GM21367 (cell line): Measurements from ENCODE around the gene MCFD2.
"Not testable (repeated sequence)": the region's sequence is repeated elsewhere in the genome, so short reads cannot be mapped to it uniquely, and the experiment has no call there.

Experiments
- ATAC-seq: cut with Tn5 transposase; IDR thresholded peaks from one replicate; pipeline ENCODE4 v1.9.1; 2021; ENCODE audit not compliant: unreplicated experiment

Gene MCFD2

GRCh38 chr2:46904908-46905678 lies 10.5 kb downstream of the MCFD2 start:
- not testable (repeated sequence) for ATAC-seq

DNA sequence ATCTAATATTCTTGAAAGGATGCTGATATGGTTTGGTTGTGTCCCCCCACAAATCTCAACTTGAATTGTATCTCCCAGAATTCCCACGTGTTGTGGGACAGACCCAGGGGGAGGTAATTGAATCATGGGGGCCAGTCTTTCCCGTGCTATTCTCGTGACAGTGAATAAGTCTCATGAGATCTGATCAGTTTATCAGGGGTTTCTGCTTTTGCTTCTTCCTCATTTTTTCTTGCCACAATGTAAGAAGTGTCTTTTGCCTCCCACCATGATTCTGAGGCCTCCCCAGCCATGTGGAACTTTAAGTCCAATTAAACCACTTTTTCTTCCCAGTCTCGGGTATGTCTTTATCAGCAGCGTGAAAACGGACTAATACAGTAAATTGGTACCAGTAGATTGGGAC lies 12.6 kb downstream of the MCFD2 start:
- not testable (repeated sequence) for ATAC-seq

DNA sequence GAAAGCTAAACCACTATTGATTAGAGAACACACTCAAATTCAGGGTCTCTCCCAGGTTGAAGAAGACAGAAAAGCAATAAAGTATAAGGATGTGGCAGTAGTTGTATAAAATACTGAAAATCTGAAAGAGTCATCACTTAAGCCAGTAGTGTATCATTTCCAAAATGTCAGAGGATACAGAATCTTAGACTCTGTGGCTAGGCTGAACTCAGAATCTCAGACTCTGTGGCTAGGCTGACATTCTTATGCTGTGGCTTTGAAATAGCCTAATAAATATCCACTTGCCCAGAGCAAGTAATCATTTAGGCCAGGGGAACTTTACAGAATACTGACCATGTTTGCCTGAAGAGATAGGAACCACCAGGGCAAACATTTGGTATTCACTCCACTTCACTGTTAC lies 13.1 kb downstream of the MCFD2 start:
- ATAC-seq, result no peak

- ATAC-seq, result no peak
Observed at GRCh38 chr2:46901611-46902010, 14.0 kb downstream of the MCFD2 start.

DNA sequence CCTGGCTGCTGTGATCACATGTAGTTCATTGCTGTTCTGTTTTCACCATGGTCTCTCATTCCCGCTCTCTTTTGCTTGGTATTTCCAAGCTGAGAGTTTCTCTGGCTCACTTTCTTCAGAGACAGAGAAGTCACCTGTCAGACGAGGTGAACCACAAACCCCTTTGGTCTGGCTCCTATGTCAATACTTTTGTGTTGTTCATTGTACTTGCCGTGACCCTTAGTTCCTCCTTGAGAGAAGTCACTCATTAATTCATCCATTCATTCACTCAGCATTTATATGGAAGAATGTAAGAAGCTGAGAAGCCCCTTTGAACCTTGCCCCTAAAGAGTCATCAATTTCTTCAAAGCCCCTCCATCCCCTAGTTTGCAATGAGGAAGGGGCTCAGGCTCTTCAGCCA lies 15.2 kb downstream of the MCFD2 start:
- no peak for ATAC-seq

DNA sequence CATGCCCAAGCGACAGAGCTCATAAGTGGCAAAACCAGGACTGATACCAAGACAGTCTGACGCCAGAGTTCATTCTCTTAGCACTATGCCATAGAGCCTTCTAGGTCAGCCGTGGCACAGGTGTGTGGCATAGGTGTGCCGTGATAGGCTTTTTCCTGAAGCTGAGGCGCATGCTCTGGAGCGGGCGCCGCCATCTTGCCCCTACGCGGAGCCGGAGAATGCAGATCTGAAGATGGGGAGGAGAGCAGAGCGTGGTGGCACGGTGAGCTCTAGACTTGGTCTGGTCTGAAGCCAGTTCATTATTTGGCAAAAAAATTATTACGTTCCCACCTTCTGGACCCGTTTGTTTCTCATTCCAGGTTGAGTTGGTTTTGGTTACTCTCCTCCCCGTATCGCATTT lies 16.6 kb downstream of the MCFD2 start:
- ATAC-seq, result no peak

GRCh38 chr2:46898024-46898423 lies 17.6 kb downstream of the MCFD2 start:
- no peak for ATAC-seq

DNA sequence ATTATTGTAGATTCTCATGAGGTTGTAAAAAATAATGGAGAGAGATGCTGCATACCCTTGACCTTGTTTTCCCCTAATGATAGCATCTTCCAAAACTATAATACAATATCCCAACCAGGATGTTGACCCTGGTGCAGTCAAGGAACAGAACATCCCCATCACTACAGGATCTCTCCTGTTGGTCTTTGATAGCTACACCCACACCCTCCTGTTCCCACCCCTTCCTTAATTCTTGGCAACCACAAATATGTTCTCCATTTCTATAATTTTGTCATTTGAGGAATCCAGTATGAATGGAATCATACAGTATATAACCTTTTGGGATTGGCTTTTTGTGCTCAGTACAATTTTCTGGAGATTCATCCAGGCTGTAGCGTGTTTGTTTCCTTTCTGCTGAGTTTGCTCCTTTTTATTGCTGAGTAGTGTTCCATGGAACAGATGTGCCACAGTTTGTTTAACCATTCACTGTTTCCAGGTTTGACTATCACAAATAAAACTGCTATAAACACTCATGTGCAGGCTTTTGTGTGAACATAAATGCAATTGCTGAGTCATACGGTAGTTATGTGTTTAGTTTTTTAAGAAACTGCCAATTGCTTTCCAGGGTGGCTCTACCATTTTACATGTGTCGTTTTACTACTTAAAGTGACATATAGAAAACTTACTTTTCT lies 22.2 kb downstream of the MCFD2 start:
- ATAC-seq, result no peak

- ATAC-seq, result no peak
Observed at GRCh38 chr2:46891956-46892553, 23.6 kb downstream of the MCFD2 start.

DNA sequence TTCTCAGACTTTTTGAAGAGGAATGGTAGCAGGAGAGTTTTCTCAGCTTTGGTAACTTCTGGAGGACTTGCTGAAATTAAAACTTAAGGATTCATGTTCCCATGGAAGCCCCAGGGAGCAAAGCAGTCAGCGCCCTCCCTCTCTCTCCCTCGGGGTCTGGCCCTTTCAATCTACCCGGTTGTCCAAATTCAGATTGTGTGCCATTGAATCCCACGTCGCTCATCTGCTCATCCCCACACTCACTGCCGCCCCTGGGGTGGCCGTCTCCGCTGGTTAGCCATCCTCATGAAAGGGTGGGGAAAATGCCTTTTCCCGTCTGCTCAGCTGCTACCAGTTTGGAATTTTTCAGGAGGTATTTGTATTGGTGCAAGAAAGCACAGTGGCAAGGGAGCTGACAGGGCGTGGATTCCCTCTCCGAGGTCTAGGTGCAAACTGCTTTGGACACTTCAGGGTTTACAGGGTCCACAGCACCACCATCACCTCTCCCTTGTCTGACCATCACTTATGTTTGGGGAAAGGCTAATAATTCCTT lies 27.1 kb downstream of the MCFD2 start:
- ATAC-seq, result no peak

- no peak for ATAC-seq
Observed at GRCh38 chr2:46887028-46887885, 28.3 kb downstream of the MCFD2 start.

DNA sequence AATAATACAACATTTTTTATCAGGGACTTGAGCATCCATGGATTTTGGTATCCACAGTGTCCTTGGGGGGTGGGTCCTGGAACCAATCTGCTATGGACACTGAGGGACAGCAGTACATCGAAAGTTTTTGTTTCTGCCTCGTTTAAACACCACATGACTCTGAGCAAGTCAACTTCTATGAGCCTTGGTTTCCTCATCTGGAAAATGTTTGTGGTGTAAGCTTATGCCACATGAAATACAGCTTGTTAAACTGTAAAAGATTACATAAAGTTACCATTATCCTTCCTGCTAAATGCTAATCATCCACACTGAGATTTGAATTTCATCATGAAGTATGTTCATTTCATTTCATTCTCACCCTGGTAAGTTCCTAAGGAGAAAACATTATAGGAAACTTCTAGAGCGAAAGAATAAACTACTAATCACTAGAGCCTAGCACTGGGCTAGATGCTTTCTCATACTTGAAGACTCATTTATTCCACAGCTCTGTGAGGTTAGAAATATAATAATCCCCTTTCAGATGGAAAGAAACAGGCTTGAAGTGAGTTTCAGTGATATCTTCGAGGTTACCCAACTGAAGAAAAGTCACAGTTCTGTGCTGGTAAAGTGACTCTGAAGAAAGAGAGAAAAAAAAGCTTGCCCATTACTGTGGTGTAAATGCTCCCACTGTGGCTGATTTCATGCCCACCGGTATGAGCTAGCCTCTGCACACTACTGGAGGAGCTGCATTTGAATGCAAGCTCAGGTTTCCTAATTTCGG lies 29.2 kb downstream of the MCFD2 start:
- no peak for ATAC-seq

- ATAC-seq, result no peak
Observed at GRCh38 chr2:46885376-46885775, 30.2 kb downstream of the MCFD2 start.

GRCh38 chr2:46879511-46879910 lies 36.1 kb downstream of the MCFD2 start:
- no peak for ATAC-seq

DNA sequence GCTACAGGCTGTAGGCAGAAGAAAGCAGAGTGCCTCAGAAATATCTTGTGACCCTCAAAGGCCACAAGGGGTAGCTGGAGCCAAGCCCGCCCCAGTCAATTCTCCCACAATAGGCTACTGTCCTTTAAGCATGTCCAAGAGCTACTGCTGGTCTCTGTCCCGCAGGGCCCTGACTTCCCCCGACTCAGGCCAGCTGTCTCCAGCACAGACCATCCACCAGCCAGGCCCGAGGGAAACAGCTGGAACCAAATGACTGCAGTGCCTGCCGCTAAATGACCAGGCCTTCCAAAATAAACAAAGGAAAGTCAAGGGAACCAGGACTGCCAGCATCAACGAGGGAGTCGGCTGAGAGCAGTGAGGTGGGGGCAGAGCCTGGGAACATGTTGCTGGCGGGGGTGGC lies 36.7 kb downstream of the MCFD2 start:
- ATAC-seq, result no peak

GRCh38 chr2:46878240-46878877 lies 37.2 kb downstream of the MCFD2 start:
- no peak for ATAC-seq

GRCh38 chr2:46877619-46878113 lies 37.9 kb downstream of the MCFD2 start:
- no peak for ATAC-seq

DNA sequence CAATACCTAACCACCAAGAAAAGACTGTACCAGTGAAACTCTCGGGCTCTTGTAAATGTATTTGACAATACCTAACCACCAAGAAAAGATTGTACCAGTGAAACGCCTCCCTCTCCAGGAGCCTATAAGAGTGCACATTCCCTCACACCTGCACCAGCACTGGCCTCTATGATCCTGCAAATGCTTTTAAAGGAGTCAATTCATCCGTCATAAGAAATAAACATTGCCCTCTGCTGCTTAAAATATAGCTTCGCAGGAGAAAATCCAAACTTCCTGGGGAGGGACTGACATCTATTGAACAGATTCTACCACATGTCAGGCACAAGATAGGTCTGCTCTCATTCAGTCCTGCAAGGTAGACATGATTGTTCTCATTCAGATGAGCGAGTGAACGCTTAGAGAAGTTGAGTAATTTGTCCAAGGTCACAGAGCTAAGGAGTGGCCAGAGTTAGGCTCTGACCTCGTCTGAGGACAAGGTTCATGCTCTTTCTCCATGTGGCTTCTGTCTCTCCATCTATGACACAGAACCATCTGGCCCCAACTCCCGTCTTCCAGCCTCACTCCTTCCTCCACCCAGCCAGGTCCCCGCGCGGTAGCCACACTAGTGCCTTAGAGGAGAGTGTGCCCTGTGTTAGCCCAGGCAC lies 38.7 kb downstream of the MCFD2 start:
- ATAC-seq, result no peak
